Stimulated activated CD8-positive, alpha-beta memory T cell treated with anti-CD3 and anti-CD28 coated beads, Interleukin-4, amount 100 ng/mL, for 24 hours (primary cell): ENCODE data around the gene CENPI.
"Not testable (repeated sequence)": the region's sequence is repeated elsewhere in the genome, so short reads cannot be mapped to it uniquely, and the experiment has no call there.

Experiments used
- DNase-seq: peaks from one replicate; pipeline ENCODE4 v3.0.0-alpha.2; 2020; ENCODE audit warnings: low read depth

CENPI gene, protein sequence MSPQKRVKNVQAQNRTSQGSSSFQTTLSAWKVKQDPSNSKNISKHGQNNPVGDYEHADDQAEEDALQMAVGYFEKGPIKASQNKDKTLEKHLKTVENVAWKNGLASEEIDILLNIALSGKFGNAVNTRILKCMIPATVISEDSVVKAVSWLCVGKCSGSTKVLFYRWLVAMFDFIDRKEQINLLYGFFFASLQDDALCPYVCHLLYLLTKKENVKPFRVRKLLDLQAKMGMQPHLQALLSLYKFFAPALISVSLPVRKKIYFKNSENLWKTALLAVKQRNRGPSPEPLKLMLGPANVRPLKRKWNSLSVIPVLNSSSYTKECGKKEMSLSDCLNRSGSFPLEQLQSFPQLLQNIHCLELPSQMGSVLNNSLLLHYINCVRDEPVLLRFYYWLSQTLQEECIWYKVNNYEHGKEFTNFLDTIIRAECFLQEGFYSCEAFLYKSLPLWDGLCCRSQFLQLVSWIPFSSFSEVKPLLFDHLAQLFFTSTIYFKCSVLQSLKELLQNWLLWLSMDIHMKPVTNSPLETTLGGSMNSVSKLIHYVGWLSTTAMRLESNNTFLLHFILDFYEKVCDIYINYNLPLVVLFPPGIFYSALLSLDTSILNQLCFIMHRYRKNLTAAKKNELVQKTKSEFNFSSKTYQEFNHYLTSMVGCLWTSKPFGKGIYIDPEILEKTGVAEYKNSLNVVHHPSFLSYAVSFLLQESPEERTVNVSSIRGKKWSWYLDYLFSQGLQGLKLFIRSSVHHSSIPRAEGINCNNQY

DNA sequence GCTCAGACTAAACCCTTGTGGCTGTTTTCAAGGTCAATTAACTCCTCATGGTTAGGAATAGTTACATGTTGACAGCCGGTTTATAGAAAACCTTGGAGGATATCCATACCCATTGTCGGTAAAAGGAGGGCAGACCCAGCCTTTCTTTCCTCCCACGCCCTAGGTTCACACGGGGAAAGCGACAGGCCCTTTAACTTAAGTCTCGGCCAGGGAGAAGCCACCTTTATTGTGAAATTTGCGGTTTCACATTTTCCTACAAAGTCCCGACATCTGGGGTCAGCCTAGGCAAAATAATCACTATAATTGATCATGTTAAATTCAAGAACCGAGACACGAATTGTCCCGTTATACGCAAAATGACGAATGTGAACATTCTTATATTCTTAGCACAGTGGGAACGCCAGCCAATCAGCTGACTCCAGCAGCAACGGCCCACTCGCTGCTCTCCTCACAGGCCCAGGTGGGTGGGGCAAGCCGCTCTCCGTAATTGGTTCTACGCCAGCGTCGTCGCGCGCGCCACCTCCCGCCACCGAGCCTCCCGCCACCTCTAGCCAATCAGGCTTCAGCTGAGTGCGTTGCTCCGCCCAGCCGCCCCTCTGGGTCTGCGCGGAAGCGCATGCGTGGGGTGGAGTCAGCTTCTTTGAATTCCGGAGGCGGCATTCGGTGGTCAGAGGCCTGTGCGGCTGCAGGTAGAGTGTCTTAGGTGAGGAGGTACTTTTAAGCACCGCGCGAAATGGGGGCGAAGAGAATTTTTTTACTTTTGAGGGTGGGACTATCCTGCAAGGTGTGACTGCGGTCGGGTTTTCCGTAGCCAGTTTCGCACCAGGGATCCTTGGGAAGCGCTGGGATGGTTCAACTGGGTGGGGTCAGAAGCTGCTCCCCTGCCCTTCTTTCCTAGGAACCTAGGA lies at the start of gene CENPI:
Gene CENPI (plus strand): TSS at position 659 of the 908 bp plus-strand sequence. CDS start 2,867 bp downstream, outside the sequence.
- DNase-seq: peak; percentile 84

DNA sequence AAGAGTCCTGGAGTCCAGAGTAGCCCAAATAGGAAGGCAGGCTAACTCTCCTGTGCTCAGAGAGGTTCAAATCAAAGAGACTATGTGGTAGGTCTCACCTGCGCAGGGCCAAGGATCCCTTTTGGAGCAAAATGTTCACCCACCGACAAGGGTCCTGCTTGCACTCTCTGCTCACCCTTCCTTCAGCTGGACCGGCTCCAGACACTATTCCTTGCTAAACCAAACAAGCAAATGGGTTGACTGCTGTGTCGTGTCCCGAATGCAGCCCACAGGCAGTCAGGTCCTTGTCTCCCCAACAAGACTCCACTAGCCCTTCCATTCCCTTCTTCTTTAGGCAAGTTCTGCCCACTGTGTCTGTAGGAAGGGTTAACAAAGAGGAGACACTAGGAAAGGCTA lies 46.9 kb upstream of the CENPI start:
- DNase-seq: no peak

DNA sequence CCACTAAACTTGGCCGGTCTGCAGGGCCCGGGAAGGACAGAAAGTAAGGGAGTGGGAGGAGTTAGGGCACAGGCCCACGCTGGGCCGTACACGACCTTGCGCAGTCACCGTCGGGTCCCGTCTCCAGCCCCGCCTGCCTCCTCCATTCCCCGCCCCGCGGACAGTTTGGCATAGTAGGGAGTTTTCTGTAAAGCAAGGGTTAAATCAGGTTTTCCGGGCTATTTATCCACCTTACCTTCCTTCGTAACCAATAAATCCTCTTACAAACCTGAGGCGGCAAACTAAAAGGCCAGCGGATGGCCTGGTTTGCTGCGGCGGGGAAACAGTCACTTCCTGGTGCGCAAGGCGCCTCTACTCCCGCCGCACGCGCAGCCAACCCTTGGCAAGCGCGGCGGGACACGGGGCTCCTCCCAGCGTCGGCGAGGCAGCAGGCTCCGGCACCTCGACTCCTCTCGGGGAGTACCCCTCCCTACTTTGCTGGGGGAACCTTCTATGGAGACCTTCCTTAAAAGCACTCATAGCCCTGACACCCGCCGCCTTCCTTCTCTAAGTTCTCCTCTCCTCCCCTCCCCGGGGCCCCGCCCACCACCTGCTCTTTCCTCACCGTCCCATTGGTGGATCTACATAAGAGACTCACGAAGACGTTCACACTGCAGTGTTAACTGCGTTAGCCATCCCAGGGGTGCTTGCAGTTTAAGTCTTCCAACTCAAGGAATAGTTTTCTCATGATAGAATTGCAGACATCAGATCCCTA lies 46.3 kb upstream of the CENPI start, which contains the start of gene TRMT2B:
Gene TRMT2B (minus strand): TSS at position 563 of the 754 bp plus-strand sequence. CDS start 9,822 bp downstream, outside the sequence.
- peak; percentile 69 for DNase-seq

DNA sequence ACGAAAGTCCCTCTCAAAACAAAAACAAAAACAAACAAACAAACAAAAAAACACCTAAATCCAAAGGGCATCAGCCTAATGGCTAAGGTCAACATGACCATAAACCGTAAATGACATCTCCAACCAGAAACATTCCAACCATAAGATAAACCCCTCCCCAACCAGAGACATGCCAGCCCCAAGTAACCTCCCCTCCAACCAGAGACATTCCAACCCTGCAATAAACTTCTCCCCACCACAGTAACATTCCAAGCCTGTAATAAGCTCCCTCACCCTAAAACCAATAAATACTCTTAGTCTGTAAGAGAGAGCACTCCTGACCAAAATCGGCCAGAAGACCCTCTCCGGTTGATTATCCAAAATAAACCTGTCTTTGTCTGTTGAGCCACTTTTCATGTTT lies 41.5 kb upstream of the CENPI start:
- not testable (repeated sequence) for DNase-seq

DNA sequence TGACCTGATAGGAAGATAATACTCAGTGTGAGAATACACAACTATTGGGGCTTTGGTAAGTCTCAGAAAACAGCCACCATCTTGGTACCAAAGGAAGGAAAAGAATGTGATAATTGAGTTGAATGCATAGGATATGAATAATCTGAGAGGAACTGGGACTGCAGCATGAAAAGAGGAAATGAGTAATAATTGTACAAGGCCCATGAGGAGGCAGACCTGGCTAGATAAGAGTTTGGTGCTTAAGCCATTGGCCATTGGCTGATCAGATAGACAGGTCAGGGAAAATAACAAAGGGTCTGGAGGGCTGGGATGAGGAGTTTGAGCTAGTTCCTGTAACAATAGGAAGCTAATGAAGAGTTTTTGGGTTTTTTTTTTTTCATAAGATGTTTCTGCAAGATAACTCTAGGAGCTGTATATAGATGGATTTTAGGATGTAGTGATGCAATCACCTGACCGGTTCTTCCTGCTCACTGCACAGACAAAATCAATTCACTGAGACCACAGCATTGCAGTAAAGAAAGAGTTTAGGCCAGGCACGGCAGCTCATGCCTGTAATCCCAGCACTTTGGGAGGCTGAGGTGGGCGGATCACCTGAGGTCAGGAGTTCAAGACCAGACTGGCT lies 40.8 kb upstream of the CENPI start:
- no peak for DNase-seq

DNA sequence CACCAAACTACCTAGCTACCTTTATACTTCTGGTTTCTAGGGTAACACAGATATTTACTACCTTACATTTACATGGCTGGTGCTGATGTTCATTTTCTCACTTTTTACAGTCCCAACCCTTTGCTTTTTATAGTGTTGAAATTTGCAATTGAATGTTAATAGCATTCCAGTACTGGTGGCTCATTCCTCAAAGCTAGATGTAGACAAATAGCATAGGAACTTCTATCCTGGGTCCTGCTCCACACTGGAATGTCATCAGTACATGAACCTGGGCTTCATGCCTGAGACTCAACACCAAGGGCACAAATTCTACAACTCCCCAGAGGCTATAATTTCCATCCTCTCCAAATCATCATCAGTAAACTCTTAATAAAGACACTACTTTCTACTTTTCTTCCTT lies 35.8 kb upstream of the CENPI start:
- DNase-seq: no peak

DNA sequence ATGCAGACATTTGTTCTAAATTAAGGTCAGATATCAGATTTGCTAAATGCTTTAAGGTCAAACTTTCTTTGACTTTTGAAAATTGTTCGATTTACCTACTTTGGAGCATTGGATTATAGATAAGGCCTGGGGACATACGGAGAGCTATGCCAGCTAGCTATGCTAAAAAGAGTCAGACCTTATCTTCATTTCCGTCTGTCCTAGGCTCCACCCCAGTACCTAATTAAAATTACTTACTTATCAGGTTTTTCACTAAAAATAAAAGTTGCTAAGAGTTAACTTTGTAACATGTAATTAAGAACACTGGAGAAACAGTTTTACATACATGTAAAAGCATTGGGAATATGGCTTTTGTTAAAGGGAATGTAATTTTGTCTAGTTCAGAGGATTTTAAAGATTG lies 26.4 kb upstream of the CENPI start:
- DNase-seq: no peak

DNA sequence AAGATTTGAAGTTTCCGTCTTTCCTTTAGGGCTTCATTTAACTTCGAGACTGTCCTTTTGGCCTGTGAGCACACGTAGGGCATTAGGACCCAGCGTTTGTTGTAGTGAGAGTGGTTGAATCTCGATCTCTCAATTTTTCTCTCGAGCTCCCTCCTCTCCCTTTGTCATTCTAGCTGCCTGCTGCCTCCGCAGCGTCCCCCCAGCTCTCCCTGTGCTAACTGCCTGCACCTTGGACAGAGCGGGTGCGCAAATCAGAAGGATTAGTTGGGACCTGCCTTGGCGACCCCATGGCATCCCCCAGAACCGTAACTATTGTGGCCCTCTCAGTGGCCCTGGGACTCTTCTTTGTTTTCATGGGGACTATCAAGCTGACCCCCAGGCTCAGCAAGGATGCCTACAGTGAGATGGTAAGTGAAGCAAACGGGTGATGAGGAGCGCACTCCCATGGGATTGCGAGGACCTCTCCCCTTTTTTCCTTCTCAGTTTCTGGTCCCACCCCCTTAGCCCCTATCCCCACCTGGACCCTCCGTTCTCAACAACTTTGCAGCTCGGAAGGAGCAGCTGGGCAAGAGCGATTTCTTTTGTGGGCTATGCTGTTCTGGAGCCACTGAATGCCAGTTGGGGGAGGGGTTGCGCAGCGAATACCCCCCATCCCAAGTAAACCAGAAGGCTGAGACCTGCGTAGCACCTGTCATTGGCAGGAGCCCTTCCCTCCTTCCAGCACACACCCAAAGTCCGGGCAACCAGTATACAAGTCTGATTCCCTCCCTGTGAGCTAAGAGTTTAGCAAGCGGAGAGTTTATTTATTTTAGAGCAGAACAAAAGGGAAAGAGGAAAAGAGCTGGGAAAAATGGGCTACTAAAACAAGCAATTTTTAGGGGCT lies 19.0 kb upstream of the CENPI start, which contains the start of gene TMEM35A:
Gene TMEM35A (plus strand): TSS at position 164 of the 883 bp plus-strand sequence. CDS start 124 bp downstream, at position 288.
- no peak for DNase-seq

DNA sequence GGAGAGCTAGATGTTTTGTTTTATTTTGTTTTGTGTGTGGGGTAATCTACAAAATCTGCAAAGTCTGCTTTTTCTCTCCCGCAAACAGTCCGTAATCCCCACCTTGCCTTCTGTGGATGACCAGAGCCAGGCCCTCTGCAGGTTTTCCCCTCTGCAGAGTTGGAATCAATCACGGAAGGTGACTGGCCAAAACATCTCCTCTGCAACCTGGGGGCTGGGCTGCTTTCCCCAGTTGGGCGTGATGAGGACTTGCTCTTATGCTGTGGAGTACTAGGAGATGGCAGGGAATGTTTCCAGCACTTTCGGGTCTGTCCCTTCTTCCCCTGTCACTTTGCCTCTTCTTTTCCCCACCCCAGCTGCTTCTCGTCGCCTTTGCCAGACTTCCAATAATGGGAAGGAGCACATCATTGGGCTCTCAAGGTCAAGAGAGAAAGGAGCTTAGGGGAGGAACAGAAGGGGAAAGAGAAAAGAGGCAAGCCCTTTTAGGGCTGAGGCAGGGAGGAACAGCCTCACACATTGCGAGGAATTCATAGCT lies 18.2 kb upstream of the CENPI start:
- DNase-seq: no peak

DNA sequence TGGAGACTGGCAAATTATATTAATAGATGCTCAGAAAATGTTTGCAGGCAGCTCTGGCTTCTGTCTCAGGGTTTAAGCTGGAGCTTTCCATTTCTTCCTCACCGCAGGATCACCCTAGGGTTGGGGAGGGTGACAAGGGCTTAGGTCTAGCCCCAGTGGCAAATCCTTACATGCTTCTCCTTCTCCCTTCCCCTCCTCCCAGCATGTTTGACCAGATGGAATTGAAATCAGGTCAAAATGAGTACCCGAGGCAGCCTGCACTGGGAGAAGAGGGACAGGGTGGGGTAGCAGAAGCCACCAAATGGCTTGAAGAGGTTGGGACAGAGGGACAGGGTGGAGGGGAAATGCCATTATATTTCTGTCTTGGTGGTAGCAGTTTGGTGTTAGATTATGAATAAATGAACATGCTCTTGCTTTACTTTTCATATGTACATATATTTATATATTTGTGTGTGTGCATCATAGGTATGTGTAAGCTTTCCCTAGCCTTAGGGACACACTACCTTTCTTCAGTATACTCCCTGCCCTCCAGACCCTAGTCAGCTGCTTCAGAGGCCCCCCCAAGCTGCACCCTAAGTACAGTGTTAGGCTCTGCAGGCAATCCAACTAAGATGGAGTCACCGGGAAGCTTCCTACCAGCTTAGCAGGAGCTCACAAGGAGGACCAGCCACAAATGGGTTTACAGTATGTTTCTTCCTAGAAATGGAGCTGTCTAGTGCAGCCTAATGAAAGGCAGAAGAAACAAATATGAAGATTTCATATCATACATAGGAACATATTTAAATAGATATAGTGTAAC lies 17.5 kb upstream of the CENPI start:
- DNase-seq: no peak

DNA sequence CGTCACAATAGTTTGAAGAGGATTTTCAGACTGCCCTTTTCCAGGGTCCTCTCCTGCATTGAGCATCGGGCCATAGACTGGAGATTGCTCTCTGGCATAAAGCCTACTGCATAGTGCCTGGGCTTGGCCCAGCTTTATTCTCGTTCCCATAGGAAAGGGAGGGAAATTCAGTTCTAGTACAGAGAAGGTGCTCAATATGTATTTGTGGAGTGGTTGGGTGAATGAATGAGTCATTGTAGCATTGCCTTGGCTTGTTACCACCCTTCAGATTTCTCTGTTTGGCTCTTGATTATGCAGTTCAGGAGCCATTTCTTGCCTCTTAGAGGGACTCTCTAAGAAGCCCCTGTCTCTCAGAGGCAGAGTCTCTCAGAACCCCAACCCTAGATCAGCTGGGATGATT lies 16.8 kb upstream of the CENPI start:
- DNase-seq: no peak

DNA sequence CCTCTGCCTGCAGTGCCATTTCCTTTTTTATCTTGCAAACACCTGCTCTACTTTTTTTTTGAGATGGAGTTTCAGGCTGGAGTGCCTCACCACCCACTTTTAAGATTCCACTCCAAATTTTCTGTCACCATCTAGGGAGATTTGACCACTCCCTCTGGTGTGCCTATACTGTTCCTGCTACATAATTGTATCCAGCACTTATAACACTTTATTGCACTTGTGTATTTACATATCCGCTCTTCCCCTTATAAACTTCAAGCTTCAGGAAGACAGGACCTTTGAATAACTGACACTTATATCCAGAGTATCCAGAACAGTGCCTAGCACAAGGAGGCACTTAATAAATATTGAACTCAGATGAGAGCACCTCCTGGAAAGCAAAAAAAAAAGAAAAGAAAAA lies 6.2 kb upstream of the CENPI start:
- DNase-seq: no peak

DNA sequence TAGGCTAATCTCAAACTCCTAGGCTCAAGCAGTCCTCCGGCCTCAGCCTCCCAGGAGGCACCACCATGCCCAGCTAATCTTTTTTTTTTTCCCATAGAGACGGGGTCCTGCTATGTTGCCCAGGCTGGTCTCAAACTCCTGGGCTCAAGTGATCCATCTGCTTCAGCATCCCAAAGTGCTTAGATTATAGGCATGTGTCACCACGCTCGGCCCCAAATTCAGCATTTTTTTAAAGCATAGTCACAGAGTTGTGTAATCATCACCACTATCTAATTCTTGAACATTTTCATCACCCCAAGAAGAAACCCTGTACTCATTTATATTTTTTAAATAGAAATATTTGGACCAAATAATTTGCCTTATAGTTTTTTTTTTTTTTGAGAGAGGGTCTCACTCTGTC lies 10.3 kb downstream of the CENPI start:
- DNase-seq: no peak

DNA sequence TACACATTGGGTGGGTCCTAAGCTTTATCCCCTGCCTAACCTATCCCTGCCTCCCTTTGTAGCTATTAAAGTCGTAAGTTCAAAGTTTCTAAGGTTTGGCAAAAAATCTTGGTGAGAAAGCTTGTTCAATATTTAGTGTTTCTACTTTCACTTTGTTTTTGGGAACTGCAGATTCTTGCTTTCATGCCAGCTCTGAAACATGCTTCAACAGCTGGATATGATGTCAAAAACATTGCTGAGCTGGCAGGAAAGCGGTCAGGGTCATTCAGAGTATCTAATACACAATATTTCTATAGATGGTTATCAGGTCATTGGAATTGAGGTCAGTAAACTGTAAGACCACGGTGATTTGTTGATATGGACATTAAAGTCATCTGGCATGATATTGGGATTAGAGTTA lies 19.7 kb downstream of the CENPI start:
- DNase-seq: no peak

DNA sequence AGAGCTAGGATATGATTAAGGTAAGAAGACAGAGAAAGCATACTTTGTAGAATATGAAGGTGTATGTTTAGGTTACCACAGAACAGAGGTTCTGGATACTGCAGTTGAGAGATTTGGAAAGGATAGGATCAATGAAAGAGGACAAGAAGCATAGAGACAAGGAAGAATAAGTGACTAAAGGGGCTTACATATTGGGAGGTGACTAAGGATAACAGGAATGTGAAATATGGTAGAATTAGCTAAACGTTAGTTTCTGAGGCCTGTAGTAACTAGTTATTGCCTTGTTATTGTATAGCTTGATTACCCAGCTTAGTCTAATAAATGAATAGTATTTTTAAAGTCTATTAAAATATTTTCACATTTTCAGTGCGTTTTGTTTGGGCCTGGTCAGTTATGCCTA lies 38.2 kb downstream of the CENPI start:
- no peak for DNase-seq
